ENCODE data around the gene JAG2.

JAG2 gene

DNA sequence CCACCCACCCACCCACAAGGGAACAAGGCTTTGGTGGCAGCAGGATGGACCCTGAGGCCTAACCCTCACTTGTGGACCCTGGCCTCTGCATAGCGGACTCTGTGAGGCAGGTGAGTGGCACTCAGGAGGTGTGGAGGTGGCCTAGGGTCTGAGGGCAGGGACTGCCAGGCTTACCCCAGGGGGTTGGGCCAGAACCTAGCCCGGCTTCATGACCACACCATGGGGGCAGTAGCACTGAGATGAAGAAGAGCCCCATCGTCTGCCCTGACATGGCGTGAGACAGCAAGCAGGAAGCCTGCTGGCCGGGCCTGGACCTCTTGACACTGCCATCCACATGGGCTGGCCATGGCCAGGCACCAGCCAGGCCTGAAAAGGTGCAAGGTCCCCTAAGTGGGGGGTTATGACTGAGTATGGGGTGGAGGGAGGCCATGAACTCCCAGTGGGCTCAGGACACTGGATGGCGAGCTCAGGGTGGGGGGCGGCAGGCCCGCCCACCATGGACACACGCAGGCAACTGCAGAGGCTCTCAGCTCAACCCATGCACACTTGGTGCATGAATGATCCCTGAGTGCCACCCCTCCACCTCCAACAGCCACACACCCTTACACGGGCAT lies 29.3 kb downstream of the JAG2 start:
- DNase-seq (ENCODE audit: low spot score), result no peak

GRCh38 chr14:105138551-105139111 lies 29.9 kb downstream of the JAG2 start:
- no peak for DNase-seq (ENCODE audit: low spot score)

- no peak for DNase-seq (ENCODE audit: low spot score)
These were observed 30.5 kb downstream of the JAG2 start for GRCh38 chr14:105138021-105138541.

DNA sequence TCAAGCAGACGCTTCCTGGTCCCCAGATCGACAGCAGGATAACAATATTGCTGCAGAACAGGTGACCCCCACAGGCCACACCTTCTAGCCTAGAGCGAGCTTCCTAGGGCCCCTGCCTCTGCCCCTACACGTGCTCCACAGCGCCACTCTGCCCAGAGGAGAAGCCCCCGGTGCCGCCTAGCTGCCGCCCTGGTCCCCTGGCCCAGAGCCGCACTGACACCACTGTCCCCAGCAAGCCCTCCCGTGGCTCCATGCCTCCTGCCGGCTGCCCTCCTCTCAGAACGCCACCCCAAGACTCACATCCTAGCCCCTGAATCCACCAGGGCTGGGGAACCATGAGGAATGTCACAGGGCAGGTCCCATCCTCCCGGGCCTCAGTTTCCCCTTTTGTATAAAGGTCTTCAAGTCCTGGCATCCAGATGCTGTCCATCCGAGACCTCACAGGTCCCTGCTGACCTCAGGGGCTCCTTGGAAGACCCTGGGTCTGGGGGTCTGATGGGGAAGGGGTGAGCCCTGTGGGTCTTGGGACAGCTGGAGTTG lies 31.0 kb downstream of the JAG2 start:
- no peak for DNase-seq (ENCODE audit: low spot score)

DNA sequence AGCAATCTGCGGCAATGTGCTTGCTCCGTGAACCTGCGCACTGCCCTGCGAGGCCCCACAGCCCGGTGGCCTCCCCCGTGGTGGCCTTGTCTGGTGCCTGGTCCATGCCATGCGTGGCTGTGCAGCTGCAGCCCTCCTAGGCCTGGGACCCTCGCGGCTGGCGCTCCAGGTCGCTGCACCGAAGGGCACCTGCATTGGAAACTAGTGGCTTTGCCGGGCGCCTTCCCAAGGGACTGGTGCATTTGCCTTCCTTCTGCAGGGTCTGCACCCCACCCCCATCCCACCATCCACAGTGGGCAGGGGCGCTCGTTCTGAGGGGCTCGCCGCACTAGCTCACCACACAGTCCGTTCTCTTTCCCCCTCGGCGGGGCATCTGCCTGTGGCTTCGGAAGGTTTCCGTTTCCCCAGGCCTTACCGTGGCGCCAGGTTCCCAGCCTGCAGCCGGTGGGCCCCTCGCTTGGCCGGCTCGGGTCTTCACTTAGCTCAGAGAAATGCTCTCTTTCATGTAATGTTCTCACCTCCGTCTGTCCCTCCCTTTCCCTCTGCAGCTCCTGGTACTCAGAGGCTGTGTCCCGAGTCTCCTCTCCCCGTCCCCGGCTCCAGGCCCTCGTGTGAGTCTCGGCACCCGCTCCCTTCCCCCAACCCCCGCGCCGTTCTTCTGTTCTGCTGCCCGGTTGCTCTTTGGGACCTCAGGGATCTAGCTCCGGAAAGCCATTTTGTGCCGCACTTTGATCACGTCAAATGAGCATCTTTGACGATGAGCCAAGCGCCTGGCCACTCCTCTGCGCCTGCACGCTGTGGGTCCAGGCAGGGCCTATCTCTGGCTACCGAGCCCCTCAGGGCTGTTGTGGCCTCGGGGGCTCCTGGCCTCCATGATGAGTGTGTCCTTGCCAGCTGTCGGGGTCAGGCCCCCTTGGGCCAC lies 31.9 kb downstream of the JAG2 start:
- no peak for DNase-seq (ENCODE audit: low spot score)

GRCh38 chr14:105135700-105136395 lies 32.7 kb downstream of the JAG2 start:
- no peak for DNase-seq (ENCODE audit: low spot score)

DNA sequence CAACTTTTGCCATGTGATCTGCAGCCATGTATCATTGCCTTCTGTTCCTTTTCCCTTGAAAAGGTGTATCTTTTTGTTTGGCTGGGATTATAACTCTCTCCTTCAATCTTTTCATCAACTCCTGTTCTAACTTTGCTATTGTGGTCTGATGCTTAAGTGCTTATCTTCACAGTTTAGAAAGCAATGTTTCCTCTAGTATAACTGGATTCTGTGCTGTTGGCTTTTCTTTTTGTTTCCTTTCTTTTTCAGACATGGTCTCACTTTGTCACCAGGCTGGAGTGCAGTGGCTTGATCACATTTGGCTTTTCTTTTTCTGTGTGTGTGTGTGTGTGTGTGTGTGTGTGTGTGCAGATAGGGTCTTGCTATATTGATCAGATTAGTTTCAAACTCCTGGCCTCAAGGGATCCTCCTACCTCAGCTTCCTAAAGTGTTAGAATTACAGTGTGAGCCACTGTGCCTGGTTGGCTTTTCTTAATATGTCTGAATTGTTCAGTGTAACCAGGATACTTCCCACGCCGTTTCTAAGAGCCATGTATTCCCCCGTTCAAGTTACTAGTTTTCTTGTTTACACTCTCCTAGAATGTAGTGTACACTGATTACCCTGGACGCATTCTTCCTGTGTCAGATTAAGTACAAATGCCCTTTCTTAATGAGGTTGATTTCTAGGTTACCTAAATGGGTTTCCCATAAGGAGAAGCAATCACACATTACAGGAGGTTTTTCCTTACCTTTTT lies 35.5 kb downstream of the JAG2 start:
- DNase-seq (ENCODE audit: low spot score), result no peak

GRCh38 chr14:105131241-105131640 lies 37.3 kb downstream of the JAG2 start:
- no peak for DNase-seq (ENCODE audit: low spot score)

- no peak for DNase-seq (ENCODE audit: low spot score)
These were observed 40.5 kb downstream of the JAG2 start for GRCh38 chr14:105128059-105128458.

- DNase-seq (ENCODE audit: low spot score), result no peak
These were observed 41.6 kb downstream of the JAG2 start for GRCh38 chr14:105126981-105127329.

DNA sequence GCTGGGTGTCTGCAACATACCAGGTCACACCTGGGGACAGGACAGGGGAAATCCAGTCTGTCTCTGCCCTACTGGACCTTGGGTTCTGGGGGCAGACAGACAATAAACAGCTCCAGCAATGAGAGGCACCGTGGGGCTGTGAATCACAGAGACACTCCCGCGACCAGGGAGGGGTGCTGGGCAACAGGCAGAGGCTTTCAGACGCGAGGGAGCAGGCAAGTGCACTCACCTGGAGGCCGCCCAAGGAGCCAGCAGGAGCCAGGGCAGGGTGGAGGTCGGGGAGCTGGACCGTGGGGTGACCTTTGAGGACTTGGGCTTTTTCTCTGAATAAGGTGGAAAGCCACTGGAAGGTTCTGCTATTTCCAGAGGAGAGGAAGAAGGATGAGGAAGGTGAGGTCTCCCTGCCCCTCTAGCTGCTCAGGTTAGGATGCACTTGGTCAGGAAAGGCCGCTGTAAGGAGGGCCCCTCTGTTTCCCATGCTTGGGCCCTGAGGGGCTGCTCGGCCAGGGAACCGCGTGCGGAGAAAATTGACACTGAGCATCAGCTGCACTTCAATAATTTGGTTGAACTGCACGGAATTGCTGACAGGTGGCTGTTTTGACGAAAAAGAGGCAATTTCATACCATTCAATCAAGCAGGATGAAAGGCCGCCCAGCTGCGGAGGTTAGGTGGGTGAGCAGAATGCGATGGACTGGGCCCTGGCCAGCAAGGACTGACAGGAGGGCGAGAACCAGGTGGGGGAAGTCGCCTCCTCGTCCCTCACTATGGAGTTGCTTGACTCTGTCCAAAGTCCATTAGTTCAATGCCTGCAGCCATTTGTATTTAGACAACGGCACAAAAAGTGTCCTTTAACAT lies 42.2 kb downstream of the JAG2 start:
- DNase-seq (ENCODE audit: low spot score), result no peak

- DNase-seq (ENCODE audit: low spot score), result no peak
These were observed 43.8 kb downstream of the JAG2 start for GRCh38 chr14:105124823-105125222.

DNA sequence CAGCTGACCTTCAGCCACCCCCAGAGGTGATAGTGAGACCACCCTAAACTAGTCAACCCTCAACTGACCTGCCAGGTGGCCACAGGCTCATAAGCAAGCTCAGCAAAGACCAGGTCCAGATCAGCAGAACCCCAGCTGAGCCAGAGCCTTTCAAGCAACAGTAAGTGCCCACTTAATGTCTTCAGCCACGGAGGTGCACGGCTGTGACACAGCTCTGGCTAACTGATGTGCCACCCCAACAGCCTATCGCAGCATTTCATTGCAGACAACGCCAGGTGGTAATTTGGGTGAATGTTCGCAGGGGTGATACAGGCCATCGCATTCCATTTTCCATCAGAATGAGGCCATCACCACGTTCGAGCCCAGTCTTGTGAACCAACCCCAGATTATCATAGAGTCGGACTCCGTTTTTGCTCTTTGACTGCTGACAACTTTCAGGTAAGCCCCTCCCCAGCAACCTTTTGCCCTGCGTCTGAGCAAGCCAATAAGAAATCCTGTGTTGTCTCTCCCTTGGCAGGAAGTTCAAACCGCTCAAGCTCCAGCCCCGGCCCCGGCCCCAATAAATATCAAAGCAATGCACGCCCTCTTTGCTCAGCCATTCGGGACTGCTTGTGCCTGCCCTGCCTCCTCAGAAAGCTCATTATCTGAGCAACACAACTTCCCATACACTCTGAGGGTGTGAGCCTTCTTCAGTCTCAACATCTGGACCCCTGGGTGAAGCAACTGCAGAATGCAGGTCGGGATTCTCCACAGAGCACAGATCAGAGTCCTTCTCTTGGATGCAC lies 44.4 kb downstream of the JAG2 start:
- no peak for DNase-seq (ENCODE audit: low spot score)

DNA sequence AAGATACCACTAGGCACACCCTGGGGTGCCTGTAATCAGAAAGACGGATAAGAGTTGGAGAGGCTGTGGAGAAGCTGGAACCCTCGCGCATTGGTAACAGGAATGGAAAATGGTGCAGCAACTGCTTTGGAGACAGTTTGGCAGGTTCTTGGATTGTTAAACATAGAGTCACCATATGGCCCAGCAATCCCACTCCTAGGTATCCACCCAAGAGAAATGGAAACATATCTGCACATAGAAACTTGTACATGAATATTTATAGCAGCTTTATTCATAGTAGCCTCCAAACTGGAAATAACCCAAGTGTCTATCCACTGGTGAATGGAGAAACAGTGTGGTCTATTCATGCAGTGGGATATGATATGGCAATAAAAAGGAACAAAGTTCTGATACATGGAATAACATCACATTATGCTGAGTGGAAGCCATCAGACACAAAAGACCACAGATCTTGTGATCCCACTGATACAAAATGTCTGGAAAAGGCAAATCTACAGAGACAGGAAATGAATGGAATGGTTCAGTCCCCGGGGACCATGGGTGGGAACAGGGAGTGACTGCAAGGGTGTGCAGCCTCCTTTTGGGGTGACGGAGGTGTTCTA lies 45.4 kb downstream of the JAG2 start:
- no peak for DNase-seq (ENCODE audit: low spot score)

DNA sequence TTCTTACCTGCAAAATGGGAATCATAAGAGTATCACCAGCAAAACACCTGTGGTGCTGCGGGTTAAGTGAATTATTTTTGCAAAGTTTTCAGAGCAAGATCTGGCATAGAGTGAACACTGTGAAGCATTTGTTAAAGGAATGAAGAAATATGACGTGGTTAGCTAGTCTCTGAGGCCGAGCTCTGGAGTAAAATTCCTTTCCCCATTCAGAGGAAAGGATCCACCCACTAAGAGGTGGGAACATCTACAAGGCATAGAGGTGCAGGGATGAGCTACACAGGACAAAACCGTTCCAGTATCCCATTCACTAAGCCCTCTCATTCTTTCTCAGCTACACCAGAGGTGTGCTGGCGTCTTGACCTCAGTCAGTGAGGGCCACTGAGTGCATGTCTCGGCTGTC lies 48.5 kb downstream of the JAG2 start:
- no peak for DNase-seq (ENCODE audit: low spot score)

- no peak for DNase-seq (ENCODE audit: low spot score)
These were observed 49.1 kb downstream of the JAG2 start for GRCh38 chr14:105119408-105120025.

GRCh38 chr14:105118646-105119407 lies 49.7 kb downstream of the JAG2 start:
- no peak for DNase-seq (ENCODE audit: low spot score)
